Naive thymus-derived CD4-positive, alpha-beta T cell (primary cell): ENCODE data around the gene CNKSR2. TPM values are rescaled to one million over a fixed set of nuclear protein-coding genes. Genes with fewer than 3 reads are reported as not detected.
"Not testable (repeated sequence)": the region's sequence is repeated elsewhere in the genome, so short reads cannot be mapped to it uniquely, and the experiment has no call there.

Source experiments
- ATAC-seq: fragments of 150-1000 bp; cut with Tn5 transposase; 2 replicates; pipeline ENCODE4 v1.10.0; 2021; ENCODE audit warnings: mild to moderate bottlenecking, moderate library complexity
- CTCF ChIA-PET: fragments of 350-600 bp; sonication (Branson Sonifier 250); formaldehyde crosslinking; loops from one replicate; lab custom pipeline; 2021; ENCODE audit warnings: antibody characterized with exemption; lab: Charles Lee
- POLR2A ChIA-PET: fragments of 350-600 bp; sonication (Branson Sonifier 250); formaldehyde crosslinking; loops from one replicate; lab custom pipeline; 2021; ENCODE audit warnings: antibody characterized with exemption, inconsistent platforms; lab: Charles Lee
- DNase-seq, 9 donors: peaks; one replicate each; pipeline versions ENCODE4 v3.0.0 to v3.0.0-alpha.2; 2020 to 2022; ENCODE audit warnings: mixed read lengths in 1 of 9
- H3K27ac ChIP-seq: one replicate; pipeline ENCODE4 v1.7.0; 2013; ENCODE audit warnings: mild to moderate bottlenecking, low read depth, low read length, moderate library complexity
- H3K27me3 ChIP-seq, 2 donors: one replicate each; pipeline ENCODE4 v1.7.0; 2013; ENCODE audit warnings: low read length in 2 of 2, mild to moderate bottlenecking in 2 of 2, moderate library complexity in 2 of 2; ENCODE audit not compliant: control insufficient read depth in 2 of 2, insufficient read depth in 2 of 2
- H3K36me3 ChIP-seq, 3 experiments: 1 replicate in 2 of 3; 2 replicates in 1 of 3; pipeline ENCODE4 v1.7.0; 2013; ENCODE audit warnings: low read length in 3 of 3, mild to moderate bottlenecking in 3 of 3, moderate library complexity in 1 of 3; ENCODE audit not compliant: insufficient read depth in 3 of 3, control insufficient read depth in 2 of 3
- H3K4me1 ChIP-seq, 2 donors: one replicate each; pipeline ENCODE4 v1.7.0; 2013; ENCODE audit warnings: low read length in 2 of 2, mild to moderate bottlenecking in 2 of 2, moderate library complexity in 1 of 2; ENCODE audit not compliant: control insufficient read depth in 2 of 2, insufficient read depth in 2 of 2
- H3K4me3 ChIP-seq: 2 replicates; pipeline ENCODE4 v1.7.0; 2013; ENCODE audit warnings: mild to moderate bottlenecking, low read length
- H3K9me3 ChIP-seq, 3 experiments: 1 replicate in 2 of 3; 2 replicates in 1 of 3; pipeline ENCODE4 v1.7.0; 2013; ENCODE audit warnings: low read length in 3 of 3; ENCODE audit not compliant: control insufficient read depth in 2 of 3
- H3K27ac Mint-ChIP-seq, 9 donors: one replicate each; pipeline ENCODE4 v1.8.0; 2020 to 2022; ENCODE audit warnings: mixed read lengths in 9 of 9, mild to moderate bottlenecking in 8 of 9, moderate library complexity in 5 of 9, inconsistent platforms in 2 of 9
- H3K27me3 Mint-ChIP-seq, 5 donors: one replicate each; pipeline ENCODE4 v1.8.0; 2021 to 2022; ENCODE audit warnings: mixed read lengths in 5 of 5, mild to moderate bottlenecking in 1 of 5
- H3K36me3 Mint-ChIP-seq, 5 donors: one replicate each; pipeline ENCODE4 v1.8.0; 2020 to 2022; ENCODE audit warnings: mixed read lengths in 5 of 5, mild to moderate bottlenecking in 3 of 5, inconsistent platforms in 1 of 5
- H3K4me1 Mint-ChIP-seq, 7 donors: one replicate each; pipeline ENCODE4 v1.8.0; 2020 to 2022; ENCODE audit warnings: mixed read lengths in 7 of 7, mild to moderate bottlenecking in 3 of 7, inconsistent platforms in 1 of 7
- H3K4me3 Mint-ChIP-seq, 10 donors: one replicate each; pipeline ENCODE4 v1.8.0; 2020 to 2022; ENCODE audit warnings: mild to moderate bottlenecking in 10 of 10, mixed read lengths in 10 of 10, moderate library complexity in 6 of 10, inconsistent platforms in 2 of 10
- H3K9me3 Mint-ChIP-seq, 11 donors: one replicate each; pipeline ENCODE4 v1.8.0; 2020 to 2022; ENCODE audit warnings: mixed read lengths in 11 of 11, mild to moderate bottlenecking in 4 of 11, inconsistent platforms in 1 of 11, moderate library complexity in 1 of 11
- intact Hi-C, 2 donors: fragments of 100-400 bp; cut with micrococcal nuclease; formaldehyde crosslinking; loops; one replicate each; pipeline ENCODE4 v1.15.1; 2023
- polyA plus RNA-seq, 2 donors: library from polyadenylated mRNA; unstranded; fragments of 300-500 nt; fragmentation: Illumina TruSeq; gene quantifications; one replicate each; pipeline ENCODE4 v1.2.3, GENCODE V29; 2021
- total RNA-seq, 6 experiments: library from RNA in 5 of 6; stranded (reverse) in 5 of 6; gene quantifications; 1 replicate in 5 of 6; 2 replicates in 1 of 6; pipeline ENCODE4 v1.2.3 and lab custom pipeline; 2021 to 2026

Gene CNKSR2
- total and polyA plus RNA-seq, 7 experiments from 2014 or later = 6.3 to 25.3 (median 14.3) TPM

GRCh38 chrX:21529771-21530170 is 155.6 kb downstream of the CNKSR2 start:
- Mint-ChIP-seq H3K4me3 (no peak overlapping the region), H3K27ac (no peak overlapping the region), H3K9me3 (peaks cover 0 to 6% (median under 1%) of the 10 kb centered on the region in 11 donors), H3K36me3 (peaks cover 0 to 32% (median 17%) of the 10 kb centered on the region in 5 donors), H3K4me1 (no peaks in the 10 kb centered on the region), H3K27me3 (no peaks in the 10 kb centered on the region)
- Histone ChIP-seq H3K4me3 (no peak overlapping the region), H3K27ac (no peak overlapping the region), H3K9me3 (no peaks in the 10 kb centered on the region), H3K4me1 (no peaks in the 10 kb centered on the region), H3K36me3 (no peaks in the 10 kb centered on the region), H3K27me3 (no peaks in the 10 kb centered on the region)
- ATAC-seq (no peak), DNase-seq (no peak)
- ChIA-PET POLR2A (no interaction called here), CTCF (no interaction called here)
- intact Hi-C loops = no loop called here

GRCh38 chrX:21544642-21545041 is 170.4 kb downstream of the CNKSR2 start:
- H3K4me1 Mint-ChIP-seq, H3K36me3 ChIP-seq, H3K4me1 ChIP-seq, H3K9me3 Mint-ChIP-seq, H3K27me3 ChIP-seq, H3K27ac Mint-ChIP-seq, H3K27ac ChIP-seq, H3K9me3 ChIP-seq, H3K4me3 Mint-ChIP-seq, CTCF ChIA-PET, intact Hi-C loops, ATAC-seq, H3K27me3 Mint-ChIP-seq, DNase-seq, POLR2A ChIA-PET, H3K4me3 ChIP-seq: not testable (repeated sequence)
- H3K36me3 Mint-ChIP-seq = peaks cover 0 to 14% (median under 1%) of the 10 kb centered on the region in 5 donors

DNA sequence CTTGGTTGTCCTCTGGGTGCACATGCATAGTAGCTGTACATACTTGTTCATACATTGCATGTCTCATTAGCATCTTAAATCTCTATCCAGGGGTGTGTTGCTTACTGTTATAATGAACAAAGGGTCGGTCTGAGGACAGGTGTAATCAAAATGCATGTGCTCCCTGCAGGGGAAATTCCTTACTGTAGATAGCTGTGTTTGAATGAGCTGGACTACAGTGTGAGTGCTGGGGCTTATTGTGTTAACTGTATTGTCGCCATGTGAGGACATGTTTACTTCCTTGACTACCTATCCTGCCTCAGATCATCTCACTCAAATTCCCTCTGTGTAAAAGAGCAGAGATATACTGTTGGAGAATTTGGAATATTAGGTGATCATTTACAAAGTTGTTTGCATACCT is 185.2 kb downstream of the CNKSR2 start:
- Histone ChIP-seq H3K36me3 (no peaks in the 10 kb centered on the region), H3K4me1 (no peaks in the 10 kb centered on the region), H3K27ac (no peak overlapping the region), H3K27me3 (no peaks in the 10 kb centered on the region), H3K4me3 (no peak overlapping the region), H3K9me3 (no peaks in the 10 kb centered on the region)
- Mint-ChIP-seq H3K4me3 (no peak overlapping the region), H3K4me1 (peaks cover 0 to 10% (median 0%) of the 10 kb centered on the region in 7 donors), H3K9me3 (peaks cover 0 to 2% (median 0%) of the 10 kb centered on the region in 11 donors), H3K27me3 (no peaks in the 10 kb centered on the region), H3K27ac (peak overlapping the region in 1 of 9 donors; percentile 24), H3K36me3 (peaks cover 2 to 25% (median 12%) of the 10 kb centered on the region in 5 donors)
- DNase-seq (no peak), ATAC-seq (no peak)
- intact Hi-C loops = no loop called here
- ChIA-PET CTCF (no interaction called here), POLR2A (no interaction called here)

GRCh38 chrX:21565025-21565424 is 190.8 kb downstream of the CNKSR2 start:
- CTCF ChIA-PET = no interaction called here
- Mint-ChIP-seq H3K36me3 (peaks cover 0 to 43% (median 32%) of the 10 kb centered on the region in 5 donors), H3K9me3 (peaks cover 0 to 1% (median 0%) of the 10 kb centered on the region in 11 donors), H3K4me1 (peaks cover 0 to 2% (median 0%) of the 10 kb centered on the region in 7 donors), H3K27me3 (no peaks in the 10 kb centered on the region), H3K4me3 (no peak overlapping the region), H3K27ac (no peak overlapping the region)
- ATAC-seq (no peak), DNase-seq (no peak)
- Histone ChIP-seq H3K27me3 (no peaks in the 10 kb centered on the region), H3K36me3 (no peaks in the 10 kb centered on the region), H3K4me1 (no peaks in the 10 kb centered on the region), H3K4me3 (no peak overlapping the region), H3K9me3 (no peaks in the 10 kb centered on the region), H3K27ac (no peak overlapping the region)
- POLR2A ChIA-PET = no interaction called here
- intact Hi-C loops = no loop called here

DNA sequence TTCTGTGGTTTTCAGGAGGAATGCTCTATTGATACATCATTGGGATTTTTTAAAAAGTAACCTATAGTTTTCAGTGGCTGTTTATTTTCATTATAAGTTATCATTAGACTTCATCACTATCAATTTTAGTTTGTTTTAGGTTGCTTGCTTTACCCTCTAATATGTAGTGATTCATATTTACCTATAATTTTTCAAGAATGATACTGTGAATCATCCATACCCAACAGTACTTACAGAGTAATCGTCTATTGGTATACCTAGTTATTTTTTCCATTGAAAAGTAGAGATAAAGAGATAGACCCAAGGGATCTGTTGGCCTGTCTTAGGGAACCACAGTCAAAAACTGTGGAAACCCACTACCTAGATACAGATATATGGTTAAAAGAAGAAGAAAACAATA is 200.6 kb downstream of the CNKSR2 start:
- no peaks in the 10 kb centered on the region for H3K9me3 ChIP-seq
- ChIA-PET POLR2A (no interaction called here), CTCF (no interaction called here)
- no peaks in the 10 kb centered on the region for H3K27me3 Mint-ChIP-seq
- DNase-seq = no peak
- intact Hi-C loops = no loop called here
- peaks cover 0 to 11% (median 0%) of the 10 kb centered on the region in 7 donors for H3K4me1 Mint-ChIP-seq
- H3K27ac ChIP-seq = no peak overlapping the region
- peaks cover 0 to 5% (median 0%) of the 10 kb centered on the region in 3 experiments for H3K36me3 ChIP-seq
- no peak overlapping the region for H3K27ac Mint-ChIP-seq
- no peak for ATAC-seq
- no peaks in the 10 kb centered on the region for H3K27me3 ChIP-seq
- no peaks in the 10 kb centered on the region for H3K4me1 ChIP-seq
- H3K36me3 Mint-ChIP-seq = peaks cover 5 to 52% (median 33%) of the 10 kb centered on the region in 5 donors
- H3K4me3 Mint-ChIP-seq = no peak overlapping the region
- peaks cover 0 to 29% (median 8%) of the 10 kb centered on the region in 11 donors for H3K9me3 Mint-ChIP-seq
- H3K4me3 ChIP-seq = no peak overlapping the region

- H3K4me3 Mint-ChIP-seq = no peak overlapping the region
- Histone ChIP-seq H3K27me3 (no peaks in the 10 kb centered on the region), H3K9me3 (no peaks in the 10 kb centered on the region), H3K27ac (no peak overlapping the region), H3K4me3 (no peak overlapping the region), H3K36me3 (no peaks in the 10 kb centered on the region), H3K4me1 (no peaks in the 10 kb centered on the region)
- peaks cover 0 to 12% (median 0%) of the 10 kb centered on the region in 11 donors for H3K9me3 Mint-ChIP-seq
- no peak for DNase-seq
- CTCF ChIA-PET = no interaction called here
- ATAC-seq = no peak
- H3K36me3 Mint-ChIP-seq = peaks cover 0 to 18% (median 4%) of the 10 kb centered on the region in 5 donors
- H3K27ac Mint-ChIP-seq = peak overlapping the region in 1 of 9 donors; percentile 53
- POLR2A ChIA-PET = interaction anchor here (0.6 kb wide), 1 partner anchor 26 kb away, joined by 3 read pairs; no protein-coding TSS in a partner anchor
- H3K27me3 Mint-ChIP-seq = no peaks in the 10 kb centered on the region
- peaks cover 0 to under 1% (median 0%) of the 10 kb centered on the region in 7 donors for H3K4me1 Mint-ChIP-seq
- intact Hi-C loops = no loop called here
Measured at GRCh38 chrX:21581479-21581878, 207.3 kb downstream of the CNKSR2 start.

GRCh38 chrX:21586001-21586400 is 211.8 kb downstream of the CNKSR2 start:
- H3K4me1 ChIP-seq = peaks cover 0 to 9% of the 10 kb centered on the region in 2 donors
- H3K27ac ChIP-seq = no peak overlapping the region
- H3K27me3 Mint-ChIP-seq = no peaks in the 10 kb centered on the region
- ATAC-seq (no peak), DNase-seq (no peak)
- no peak overlapping the region for H3K4me3 Mint-ChIP-seq
- no peaks in the 10 kb centered on the region for H3K27me3 ChIP-seq
- POLR2A ChIA-PET = no interaction called here
- H3K9me3 ChIP-seq = no peaks in the 10 kb centered on the region
- H3K4me3 ChIP-seq = no peak overlapping the region
- no peaks in the 10 kb centered on the region for H3K36me3 ChIP-seq
- intact Hi-C loops = no loop called here
- peaks cover 0 to 23% (median 4%) of the 10 kb centered on the region in 5 donors for H3K36me3 Mint-ChIP-seq
- H3K9me3 Mint-ChIP-seq = peaks cover 0 to 23% (median 4%) of the 10 kb centered on the region in 11 donors
- H3K4me1 Mint-ChIP-seq = peaks cover 5 to 29% (median 17%) of the 10 kb centered on the region in 7 donors
- CTCF ChIA-PET = no interaction called here
- H3K27ac Mint-ChIP-seq = no peak overlapping the region
